SK-N-DZ (cell line): ENCODE results near the gene LRBA.

ENCODE experiments used
- DNase-seq: peaks from one replicate; pipeline ENCODE4 v3.0.0-alpha.2; 2015; ENCODE audit warnings: low spot score

The LRBA gene

DNA sequence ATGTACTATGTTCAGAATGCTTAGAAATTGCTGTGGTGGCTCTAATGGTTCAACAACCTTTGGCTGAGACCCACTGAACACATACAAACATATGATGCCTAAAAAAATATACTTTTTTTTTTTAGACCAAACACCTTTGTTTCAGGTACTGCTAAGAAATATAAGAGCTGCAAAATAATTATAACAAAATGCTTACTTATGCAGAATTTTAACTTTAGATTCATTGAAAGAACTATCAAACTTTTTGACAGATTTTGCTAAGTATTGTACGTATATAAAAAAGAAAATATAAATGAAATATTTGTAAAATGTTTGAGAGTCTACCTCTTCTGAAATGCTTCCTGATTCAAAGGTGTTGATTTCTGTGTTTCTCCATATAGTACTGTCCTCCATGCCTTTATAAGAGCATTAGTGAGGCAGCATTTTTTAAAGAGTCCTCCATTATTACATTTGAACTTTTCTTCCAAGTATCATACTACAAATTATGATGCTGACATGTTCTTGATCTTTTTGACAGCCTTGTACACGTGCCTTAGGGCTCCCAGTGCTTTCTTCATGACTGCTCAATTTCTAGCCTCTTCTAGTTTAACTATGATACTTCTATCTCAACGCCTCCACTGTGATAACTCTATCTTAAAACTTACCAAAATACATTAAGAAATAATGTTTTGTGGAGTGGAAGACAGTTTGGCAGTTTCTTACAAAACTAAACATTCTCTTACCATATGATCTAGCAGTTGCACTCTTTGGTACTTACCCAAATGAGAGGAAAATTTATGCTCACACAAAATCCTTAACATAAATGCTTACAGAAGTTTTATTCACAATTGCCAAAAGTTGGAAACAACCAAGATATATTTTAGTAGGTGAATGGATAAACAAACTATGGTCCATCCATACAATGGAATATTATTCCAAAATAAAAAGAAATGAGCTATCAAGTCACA lies 645.4 kb downstream of the LRBA start:
- no peak for DNase-seq

- DNase-seq = no peak
Observed at GRCh38 chr4:150368667-150369066, 646.4 kb downstream of the LRBA start.

DNA sequence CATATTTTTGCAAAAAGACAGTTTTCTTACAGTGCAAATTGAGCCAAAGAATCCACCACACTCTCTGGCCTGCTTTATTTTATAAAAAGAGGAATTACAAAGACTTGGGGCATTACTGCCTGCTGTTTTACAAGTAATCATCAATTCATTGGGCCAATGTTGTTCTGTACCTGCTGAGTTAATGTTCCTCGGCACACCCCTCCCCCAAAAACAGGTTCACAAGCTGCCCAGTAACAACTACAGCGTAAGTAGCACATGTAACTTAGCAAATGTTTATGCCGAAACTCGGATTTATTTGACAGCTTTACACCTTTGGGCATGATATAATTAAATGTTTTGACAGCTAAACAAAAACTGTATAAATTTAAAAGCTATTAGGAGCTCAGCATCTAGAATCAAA lies 647.8 kb downstream of the LRBA start:
- no peak for DNase-seq

GRCh38 chr4:150366487-150366999 lies 648.5 kb downstream of the LRBA start:
- DNase-seq = peak; percentile 99

DNA sequence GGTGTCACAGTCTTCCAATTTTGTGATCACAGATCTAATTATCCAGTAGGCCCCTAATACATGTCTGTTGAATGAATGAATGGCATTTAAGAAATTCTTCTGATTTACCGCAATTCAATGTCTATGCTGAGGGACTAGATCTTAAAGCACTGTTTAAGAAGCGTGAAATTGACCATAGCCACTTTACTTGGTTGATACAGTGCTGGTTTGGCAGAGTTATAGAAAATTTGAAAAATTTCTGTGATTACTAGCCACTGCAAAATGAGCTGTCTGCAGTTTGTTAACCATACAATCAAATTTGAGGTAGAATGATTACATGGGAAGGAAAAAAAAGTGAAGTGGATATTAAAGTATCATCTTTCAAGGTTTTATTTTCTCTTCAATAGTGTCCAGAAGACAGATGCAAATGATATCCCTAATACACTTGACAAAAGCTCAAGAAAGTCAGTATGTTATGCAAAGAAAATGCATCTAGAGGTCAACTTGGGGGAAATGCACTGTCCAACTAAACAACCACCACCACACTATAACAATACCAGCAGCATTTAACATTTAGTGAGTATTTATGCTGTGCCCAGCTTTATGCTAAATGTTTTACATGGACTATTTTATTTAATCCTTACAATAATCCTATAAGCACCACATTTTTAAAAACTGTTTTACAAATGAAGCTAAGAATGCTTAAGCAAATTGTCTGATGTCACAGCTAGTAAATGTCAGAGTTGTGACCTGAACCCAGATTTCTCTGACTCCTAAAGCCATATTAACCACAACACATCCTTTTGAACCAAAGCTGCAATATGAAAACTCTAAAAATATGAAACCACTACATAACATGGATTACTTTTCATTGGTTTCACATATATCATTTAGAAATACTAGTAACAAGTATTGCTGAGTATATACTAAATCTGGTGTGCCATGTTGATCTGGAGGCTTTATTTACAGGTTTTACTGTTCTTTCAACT lies 651.1 kb downstream of the LRBA start:
- DNase-seq = no peak

DNA sequence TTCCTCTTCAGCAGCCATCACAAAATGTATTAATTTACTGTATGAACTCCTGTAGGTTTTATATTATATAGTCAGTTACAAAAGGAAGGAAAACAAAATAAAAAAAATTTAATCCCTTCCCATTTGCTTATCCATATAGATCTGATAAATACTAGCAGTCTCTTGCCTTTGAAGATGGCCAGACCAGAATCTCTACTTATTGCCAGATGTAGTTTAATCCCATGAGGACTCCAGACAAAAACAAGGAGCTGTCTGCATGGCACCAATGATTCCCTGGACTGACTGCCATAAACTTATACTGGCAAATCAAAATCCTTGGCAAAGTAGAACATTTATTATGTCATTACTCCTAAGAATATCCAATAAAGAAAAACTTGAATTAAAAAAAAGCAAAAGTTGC lies 656.4 kb downstream of the LRBA start:
- DNase-seq = peak; percentile 82

DNA sequence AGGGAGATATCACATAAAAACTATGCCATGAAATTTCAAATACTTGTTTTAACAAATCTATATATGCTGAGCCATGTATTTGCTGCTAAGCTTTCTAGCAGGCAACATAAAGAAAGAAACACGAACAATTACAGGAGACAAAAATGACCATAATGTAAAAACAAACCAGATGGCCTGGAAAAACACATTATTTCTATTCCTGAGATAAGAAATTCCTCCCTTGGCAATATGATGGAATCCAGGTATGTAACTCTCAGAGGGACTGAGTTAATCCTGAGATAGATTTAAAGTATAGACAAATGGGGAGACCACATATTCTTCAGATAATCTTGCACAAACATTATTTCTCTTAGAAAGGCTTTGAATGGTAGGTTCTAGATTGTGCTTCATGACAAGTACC lies 657.3 kb downstream of the LRBA start:
- DNase-seq = peak; percentile 87

DNA sequence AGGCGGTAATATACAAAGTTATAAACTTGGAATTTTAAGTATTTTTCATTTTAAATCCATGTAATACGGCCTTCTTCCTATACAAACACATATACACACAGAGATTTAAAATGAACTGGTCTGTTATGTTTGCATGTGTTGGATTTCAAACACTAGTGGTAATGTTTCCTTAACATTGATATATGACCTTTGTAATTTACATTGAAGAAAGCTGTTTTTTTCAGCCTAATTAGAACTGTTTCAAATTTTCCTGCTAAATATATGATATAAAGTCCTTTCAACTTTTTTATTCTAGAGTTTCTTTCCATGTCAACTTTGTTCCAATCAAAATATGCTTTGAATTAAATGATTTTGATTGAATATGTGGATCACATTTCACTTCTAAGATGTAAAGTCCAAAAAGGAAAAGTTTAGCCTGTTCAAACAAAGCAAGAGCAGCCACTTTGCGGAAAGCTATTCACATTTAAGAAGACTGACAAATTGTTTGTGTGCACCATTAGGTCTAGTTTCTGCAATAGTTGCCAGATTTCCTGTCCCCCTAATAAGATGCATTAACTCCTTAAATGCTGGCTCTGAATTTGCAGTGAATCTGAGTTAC lies 659.1 kb downstream of the LRBA start:
- DNase-seq = no peak

GRCh38 chr4:150355418-150355817 lies 659.7 kb downstream of the LRBA start:
- no peak for DNase-seq

GRCh38 chr4:150354214-150354796 lies 660.8 kb downstream of the LRBA start:
- DNase-seq = no peak

DNA sequence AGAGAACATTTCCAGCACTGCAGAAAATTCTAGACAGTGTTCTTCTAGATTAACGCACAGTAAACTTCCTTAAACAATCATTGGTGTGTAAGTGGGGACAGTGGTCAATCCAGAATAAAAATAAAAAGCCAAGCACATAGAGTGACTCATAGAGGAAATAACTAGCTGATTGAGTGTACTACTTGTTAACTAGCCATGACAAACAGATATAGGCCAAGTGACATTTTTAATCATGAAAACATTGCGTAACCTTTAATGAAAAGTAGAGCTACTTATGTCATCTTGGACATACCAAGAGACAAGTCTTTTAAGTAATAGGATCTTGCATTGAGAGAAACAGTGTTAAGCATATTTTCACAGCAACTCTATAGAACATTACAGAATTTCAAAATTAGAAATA lies 667.0 kb downstream of the LRBA start:
- DNase-seq = no peak

DNA sequence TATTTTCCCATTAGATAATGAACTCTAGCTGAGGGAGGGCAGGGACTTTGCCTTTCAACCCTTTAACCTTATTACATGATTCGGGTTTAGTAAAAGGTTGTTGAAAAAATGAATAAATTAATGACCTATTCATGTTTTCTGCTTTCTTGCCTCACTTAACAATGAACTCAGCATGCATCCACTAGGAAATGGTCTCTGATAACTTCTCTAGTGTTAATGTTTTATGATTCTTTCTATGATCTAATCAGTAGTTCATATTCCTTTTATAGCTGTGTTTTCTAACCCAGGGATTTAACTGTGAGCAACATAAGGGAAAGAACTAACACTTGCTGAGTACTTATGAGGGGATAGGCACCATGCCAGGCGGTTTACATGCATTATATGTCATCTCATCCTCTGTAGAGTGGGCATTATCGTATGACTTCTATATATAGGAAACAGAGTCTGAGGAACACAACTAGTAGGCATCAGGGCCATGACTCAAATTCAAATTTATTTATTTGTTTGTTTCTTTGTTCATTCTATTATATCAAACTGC lies 669.8 kb downstream of the LRBA start:
- DNase-seq = no peak

- no peak for DNase-seq
Observed at GRCh38 chr4:150343796-150344195, 671.3 kb downstream of the LRBA start.

GRCh38 chr4:150342945-150343344 lies 672.1 kb downstream of the LRBA start:
- no peak for DNase-seq

DNA sequence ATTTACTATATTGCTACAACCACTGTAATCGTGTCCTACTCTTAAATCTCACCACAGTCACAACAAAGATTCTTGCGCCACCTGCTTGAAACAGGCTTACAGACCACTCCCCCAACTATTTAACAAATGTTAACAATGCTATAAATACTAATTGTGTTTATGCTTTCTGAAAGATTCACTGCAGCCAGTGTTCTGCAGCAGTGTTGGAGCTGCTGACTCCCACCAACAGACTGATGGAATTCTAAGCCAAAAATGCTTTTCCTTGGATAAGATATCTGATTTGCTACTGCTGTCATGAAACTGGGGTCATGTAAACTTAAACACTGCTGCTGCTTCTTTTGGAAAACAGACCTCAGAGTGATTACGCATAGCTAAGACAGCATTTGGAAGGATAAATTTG lies 677.4 kb downstream of the LRBA start:
- DNase-seq = no peak

GRCh38 chr4:150336676-150337412 lies 678.2 kb downstream of the LRBA start:
- peak; percentile 75 for DNase-seq

DNA sequence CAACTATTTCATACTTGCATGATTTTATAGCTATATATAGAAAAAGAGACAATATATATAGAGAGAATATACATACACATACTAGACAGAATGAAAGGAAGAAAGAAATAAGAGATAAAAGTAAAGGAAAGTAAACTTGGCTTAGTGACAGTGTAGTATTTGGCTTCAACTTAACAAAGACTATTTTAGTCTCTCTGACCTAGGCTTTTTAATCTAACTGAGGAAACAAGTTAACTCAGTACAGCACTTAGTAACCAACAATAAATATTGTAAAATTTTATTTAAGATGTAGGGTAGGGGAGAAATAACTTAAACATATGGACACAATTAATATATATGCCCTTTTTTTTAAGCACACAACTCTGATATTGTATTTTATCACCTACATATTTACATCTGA lies 682.1 kb downstream of the LRBA start:
- no peak for DNase-seq

GRCh38 chr4:150332086-150332485 lies 683.0 kb downstream of the LRBA start:
- no peak for DNase-seq

DNA sequence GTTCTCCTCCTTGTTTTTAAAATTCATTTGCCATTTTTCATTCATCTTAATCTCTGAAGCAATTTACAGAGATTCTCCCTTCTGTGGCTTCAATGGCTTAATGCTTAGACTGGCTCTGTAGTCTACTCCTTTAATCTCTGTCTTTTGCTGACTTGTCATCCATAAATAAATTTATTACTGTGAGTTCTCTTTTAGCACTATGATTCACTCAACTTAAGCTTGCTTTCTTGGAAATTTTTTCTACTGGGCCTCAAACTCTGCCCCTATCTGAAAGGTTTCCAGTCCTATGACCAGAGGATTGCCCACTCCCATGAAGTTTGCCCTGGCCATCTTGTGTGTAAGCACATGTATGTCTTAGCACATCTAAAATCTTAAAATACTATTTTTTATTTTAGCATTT lies 685.7 kb downstream of the LRBA start:
- DNase-seq = no peak

- no peak for DNase-seq
Observed at GRCh38 chr4:150328496-150328895, 686.6 kb downstream of the LRBA start.
